Measurements from ENCODE around the gene TEPSIN.

The TEPSIN gene

GRCh38 chr17:81223762-81224130, 15.1 kb downstream of the TEPSIN start:
- no peak for TF ChIP-seq Cebpa-rat (IDR thresholded peaks at IDR 0.05)
- Histone ChIP-seq H3K27me3 (no peaks in the 10 kb centered on the region), H3K9ac (peak overlapping the region; percentile 69), H3K36me3 (peaks cover 24% of the 10 kb centered on the region), H3K4me3 (peak overlapping the region; percentile 57), H3K4me1 (peaks cover 25% of the 10 kb centered on the region), H4K20me1 (peaks cover 25% of the 10 kb centered on the region), H3K4me2 (peak overlapping the region; percentile 91), H3K27ac (peak overlapping the region; percentile 73), H3K9me3 (peaks cover 4% of the 10 kb centered on the region; the same call in 1 of the 2 replicates)

GRCh38 chr17:81222906-81223761, 15.7 kb downstream of the TEPSIN start, which contains the start of gene CEP131:
Gene CEP131, minus strand, starts transcription at chr17:81222965. Its CDS starts 2,909 bp downstream, at chr17:81220056.
- Histone ChIP-seq H3K27ac (peak within 1 kb of the TSS; percentile 79), H3K36me3 (peaks cover 24% of the 10 kb centered on the region), H4K20me1 (peaks cover 25% of the 10 kb centered on the region), H3K9me3 (peaks cover 4% of the 10 kb centered on the region; the same call in 1 of the 2 replicates), H3K4me3 (peak within 1 kb of the TSS; percentile 97), H3K9ac (peak within 1 kb of the TSS; percentile 88), H3K27me3 (no peaks in the 10 kb centered on the region), H3K4me1 (peaks cover 25% of the 10 kb centered on the region), H3K4me2 (peak within 1 kb of the TSS; percentile 100)
- TF ChIP-seq Cebpa-rat (IDR thresholded peaks at IDR 0.05), result no peak

GRCh38 chr17:81222620-81222905, 16.3 kb downstream of the TEPSIN start:
- H3K36me3 ChIP-seq, result peaks cover 26% of the 10 kb centered on the region
- no peaks in the 10 kb centered on the region for H3K27me3 ChIP-seq
- TF ChIP-seq Cebpa-rat (IDR thresholded peaks at IDR 0.05), result no peak
- peak overlapping the region; percentile 100 for H3K4me2 ChIP-seq
- peak overlapping the region; percentile 97 for H3K4me3 ChIP-seq
- H3K27ac ChIP-seq, result peak overlapping the region; percentile 79
- H3K9me3 ChIP-seq, result peaks cover 4% of the 10 kb centered on the region; the same call in 1 of the 2 replicates
- H3K9ac ChIP-seq, result peak overlapping the region; percentile 88
- H4K20me1 ChIP-seq, result peaks cover 25% of the 10 kb centered on the region
- peaks cover 25% of the 10 kb centered on the region for H3K4me1 ChIP-seq

GRCh38 chr17:81221842-81222619, 16.8 kb downstream of the TEPSIN start:
- H3K27ac ChIP-seq, result peak overlapping the region; percentile 79
- H3K9me3 ChIP-seq, result peaks cover under 1% of the 10 kb centered on the region; the same call in 1 of the 2 replicates
- H3K4me3 ChIP-seq, result peak overlapping the region; percentile 97
- H3K4me2 ChIP-seq, result peak overlapping the region; percentile 100
- peak overlapping the region; percentile 88 for H3K9ac ChIP-seq
- H3K36me3 ChIP-seq, result peaks cover 31% of the 10 kb centered on the region
- no peaks in the 10 kb centered on the region for H3K27me3 ChIP-seq
- peaks cover 25% of the 10 kb centered on the region for H4K20me1 ChIP-seq
- TF ChIP-seq Cebpa-rat (IDR thresholded peaks at IDR 0.05), result no peak
- H3K4me1 ChIP-seq, result peaks cover 25% of the 10 kb centered on the region

GRCh38 chr17:81221371-81221841, 17.4 kb downstream of the TEPSIN start:
- peaks cover 25% of the 10 kb centered on the region for H4K20me1 ChIP-seq
- peaks cover 38% of the 10 kb centered on the region for H3K36me3 ChIP-seq
- no peak for TF ChIP-seq Cebpa-rat (IDR thresholded peaks at IDR 0.05)
- no peaks in the 10 kb centered on the region for H3K9me3 ChIP-seq
- H3K9ac ChIP-seq, result peak overlapping the region; percentile 88
- H3K27ac ChIP-seq, result no peak overlapping the region
- peaks cover 25% of the 10 kb centered on the region for H3K4me1 ChIP-seq
- no peaks in the 10 kb centered on the region for H3K27me3 ChIP-seq
- H3K4me3 ChIP-seq, result peak overlapping the region; percentile 97
- peak overlapping the region; percentile 100 for H3K4me2 ChIP-seq

- Histone ChIP-seq H3K36me3 (peaks cover 52% of the 10 kb centered on the region), H3K27me3 (no peaks in the 10 kb centered on the region), H3K27ac (no peak overlapping the region), H3K4me1 (peaks cover 25% of the 10 kb centered on the region), H3K9me3 (no peaks in the 10 kb centered on the region), H4K20me1 (peaks cover 25% of the 10 kb centered on the region), H3K4me2 (no peak overlapping the region), H3K9ac (no peak overlapping the region), H3K4me3 (no peak overlapping the region)
- no peak for TF ChIP-seq Cebpa-rat (IDR thresholded peaks at IDR 0.05)
Measured at GRCh38 chr17:81219476-81220180, 19.2 kb downstream of the TEPSIN start.

GRCh38 chr17:81218991-81219390, 19.9 kb downstream of the TEPSIN start:
- TF ChIP-seq Cebpa-rat (IDR thresholded peaks at IDR 0.05), result no peak

GRCh38 chr17:81218459-81218858, 20.4 kb downstream of the TEPSIN start:
- Histone ChIP-seq H3K4me3 (no peak overlapping the region), H4K20me1 (peaks cover 27% of the 10 kb centered on the region), H3K27ac (no peak overlapping the region), H3K9ac (no peak overlapping the region), H3K4me2 (no peak overlapping the region), H3K36me3 (peaks cover 54% of the 10 kb centered on the region), H3K9me3 (no peaks in the 10 kb centered on the region), H3K4me1 (peaks cover 18% of the 10 kb centered on the region), H3K27me3 (no peaks in the 10 kb centered on the region)
- TF ChIP-seq Cebpa-rat (IDR thresholded peaks at IDR 0.05), result no peak

More at GRCh38 chr17:81218991-81219390, 19.9 kb downstream of the TEPSIN start:
- Histone ChIP-seq H3K27me3 (no peaks in the 10 kb centered on the region), H3K27ac (no peak overlapping the region), H3K36me3 (peaks cover 52% of the 10 kb centered on the region), H3K9me3 (no peaks in the 10 kb centered on the region), H4K20me1 (peaks cover 25% of the 10 kb centered on the region), H3K4me1 (peaks cover 23% of the 10 kb centered on the region), H3K9ac (no peak overlapping the region), H3K4me3 (no peak overlapping the region), H3K4me2 (no peak overlapping the region)

- peaks cover 56% of the 10 kb centered on the region for H3K36me3 ChIP-seq
- H3K4me3 ChIP-seq, result no peak overlapping the region
- H4K20me1 ChIP-seq, result peaks cover 35% of the 10 kb centered on the region
- no peak overlapping the region for H3K4me2 ChIP-seq
- no peak overlapping the region for H3K27ac ChIP-seq
- H3K9ac ChIP-seq, result no peak overlapping the region
- no peaks in the 10 kb centered on the region for H3K27me3 ChIP-seq
- peaks cover 19% of the 10 kb centered on the region for H3K4me1 ChIP-seq
- H3K9me3 ChIP-seq, result no peaks in the 10 kb centered on the region
- no peak for TF ChIP-seq Cebpa-rat (IDR thresholded peaks at IDR 0.05)
Measured at GRCh38 chr17:81217491-81217890, 21.4 kb downstream of the TEPSIN start.
